Activated CD4-positive, alpha-beta T cell treated with anti-CD3 and anti-CD28 coated beads for 24 hours (primary cell): ENCODE results near the gene CIRBP.

Source experiments
- DNase-seq, 2 donors: peaks; one replicate each; pipeline ENCODE4 v3.0.0-alpha.2; 2020; ENCODE audit warnings: low read depth in 2 of 2

Gene CIRBP

GRCh38 chr19:1269065-1269477, at the start of gene CIRBP:
CIRBP (plus strand) TSS chr19:1269332; CDS start chr19:1270934, 1,602 bp downstream.
- DNase-seq = peak; percentile 98 to 99

GRCh38 chr19:1219786-1220476, 49.2 kb upstream of the CIRBP start:
- DNase-seq = no peak

GRCh38 chr19:1220477-1220930, 48.6 kb upstream of the CIRBP start:
- DNase-seq = no peak

- no peak for DNase-seq
Measured at GRCh38 chr19:1220976-1221903, 47.9 kb upstream of the CIRBP start.

GRCh38 chr19:1221904-1222255, 47.3 kb upstream of the CIRBP start:
- DNase-seq = no peak

- no peak for DNase-seq
Measured at GRCh38 chr19:1222394-1222793, 46.7 kb upstream of the CIRBP start.

- no peak for DNase-seq
Measured at GRCh38 chr19:1223018-1223855, 45.9 kb upstream of the CIRBP start.

GRCh38 chr19:1224047-1224825, 44.9 kb upstream of the CIRBP start:
- no peak for DNase-seq

GRCh38 chr19:1224847-1225246, 44.3 kb upstream of the CIRBP start:
- no peak for DNase-seq

- DNase-seq = no peak
Measured at GRCh38 chr19:1225440-1226226, 43.5 kb upstream of the CIRBP start.

GRCh38 chr19:1226227-1226518, 43.0 kb upstream of the CIRBP start:
- no peak for DNase-seq

- no peak for DNase-seq
Measured at GRCh38 chr19:1226522-1227303, 42.4 kb upstream of the CIRBP start.

- DNase-seq = no peak
Measured at GRCh38 chr19:1227304-1228054, 41.7 kb upstream of the CIRBP start.

GRCh38 chr19:1228161-1228957, 40.8 kb upstream of the CIRBP start:
- DNase-seq = no peak

- no peak for DNase-seq
Measured at GRCh38 chr19:1229056-1229923, 39.8 kb upstream of the CIRBP start.

GRCh38 chr19:1229924-1230782, 39.0 kb upstream of the CIRBP start:
- no peak for DNase-seq
